Right ventricle myocardium inferior (tissue), 1 donor: Measurements from ENCODE around the gene DCC. TPM values are rescaled to one million over a fixed set of nuclear protein-coding genes. Genes with fewer than 3 reads are reported as not detected.

ENCODE experiments used
- ATAC-seq: fragments of 200-7000 bp; cut with Tn5 transposase; one replicate; pipeline ENCODE4 v1.9.1; 2020; ENCODE audit warnings: mild to moderate bottlenecking, moderate library complexity
- DNase-seq: peaks from one replicate; pipeline ENCODE4 v3.0.0; 2021; ENCODE audit errors: missing footprints
- intact Hi-C: fragments of 100-400 bp; cut with DNase I; formaldehyde crosslinking; loops from one replicate; pipeline ENCODE4 v1.11.0; 2022
- total RNA-seq: library from RNA; stranded (reverse); fragmentation: NEBNext Ultra II Directional; extraction: Animal tissue kit (Norgen Biotek cat#: 25700); gene quantifications from one replicate; pipeline ENCODE4 v1.2.1, GENCODE V29; 2021
- donor health status: DM: no; HTN: yes; CAD: no; lungs with severe emphysema.

Gene DCC
- total RNA-seq, 1 donor from 2014 or later: not detected

DNA sequence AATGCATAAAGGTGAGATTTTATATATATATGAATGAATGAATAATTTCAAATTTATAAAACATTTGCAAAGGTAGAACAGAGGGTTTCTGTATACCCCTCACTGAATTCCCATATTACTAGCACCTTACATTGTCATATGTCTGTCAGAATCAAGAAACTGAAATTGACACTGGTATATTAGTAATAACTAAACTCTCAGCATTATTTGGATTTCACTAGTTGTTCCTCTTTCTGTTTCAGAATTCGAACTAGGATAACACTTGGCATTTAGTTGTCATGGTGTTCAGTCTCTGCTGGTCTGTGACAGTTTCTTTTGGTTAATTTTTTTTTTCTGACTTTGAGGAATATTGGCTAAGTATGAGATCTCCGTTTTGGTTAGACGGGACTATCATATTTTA lies 275.9 kb downstream of the DCC start:
- intact Hi-C loops: no loop called here
- no peak for DNase-seq
- ATAC-seq: no peak

DNA sequence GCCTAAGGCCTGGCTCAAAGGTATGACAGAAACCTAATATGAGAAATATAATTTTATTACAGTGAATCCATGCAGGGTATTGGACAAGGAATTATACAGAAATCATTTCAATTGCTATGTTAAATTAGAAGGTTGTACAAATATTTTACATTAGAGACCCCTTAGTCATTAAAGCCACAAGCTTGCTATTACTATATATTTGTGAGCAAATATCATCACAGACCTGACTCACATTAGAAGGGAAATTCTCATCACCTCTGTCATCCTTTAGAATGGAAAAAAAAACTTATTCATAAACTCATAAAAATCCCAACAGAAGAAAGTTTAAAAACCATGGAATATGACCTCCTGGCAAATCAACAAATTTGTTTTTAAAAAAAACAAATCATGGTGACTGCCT lies 277.9 kb downstream of the DCC start:
- ATAC-seq: no peak
- intact Hi-C loops: no loop called here
- DNase-seq: no peak

DNA sequence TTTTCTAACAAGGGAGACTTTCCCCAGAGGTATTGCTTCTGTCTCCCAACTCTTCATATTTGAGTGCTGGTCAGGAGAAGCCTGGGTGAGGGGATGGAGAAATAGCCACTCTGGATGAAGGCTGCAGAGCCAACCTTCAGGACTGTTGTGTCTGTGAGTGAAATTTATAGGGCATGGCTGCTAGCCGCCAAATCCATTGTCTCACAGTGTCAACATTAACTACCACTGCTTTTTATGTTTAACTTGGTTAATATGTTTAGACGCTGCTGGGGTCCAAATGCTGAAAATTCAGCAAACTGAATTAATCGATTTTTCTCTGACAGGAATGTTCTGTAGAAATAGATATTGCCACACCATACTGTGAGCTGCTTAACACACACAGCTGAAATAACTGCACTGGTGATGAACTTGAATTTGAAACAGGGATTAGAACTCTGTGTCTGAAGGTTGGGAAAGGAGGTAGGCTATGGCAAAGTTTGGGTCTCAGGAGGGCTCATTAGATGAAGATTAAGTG lies 281.0 kb downstream of the DCC start:
- ATAC-seq (no peak), DNase-seq (no peak)
- intact Hi-C loops: no loop called here

DNA sequence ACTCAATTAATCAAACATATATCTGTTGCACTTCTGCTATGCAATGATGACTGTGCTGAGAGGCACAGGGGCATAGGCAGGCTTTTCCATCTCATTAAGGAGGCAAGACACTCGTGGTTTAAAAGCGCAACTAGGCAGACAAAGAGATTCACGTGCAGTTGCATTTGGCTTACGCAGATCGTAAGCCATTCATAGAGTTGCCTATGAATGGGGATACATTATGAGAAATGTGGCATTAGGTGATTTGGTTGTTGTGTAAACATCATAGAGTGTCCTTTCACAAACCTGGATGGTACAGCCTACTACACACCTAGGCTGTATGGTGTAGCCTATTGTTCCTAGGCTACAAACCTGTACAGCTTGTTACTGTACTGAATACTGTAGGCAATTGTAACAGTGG lies 284.7 kb downstream of the DCC start:
- ATAC-seq: no peak
- intact Hi-C loops: no loop called here
- no peak for DNase-seq

DNA sequence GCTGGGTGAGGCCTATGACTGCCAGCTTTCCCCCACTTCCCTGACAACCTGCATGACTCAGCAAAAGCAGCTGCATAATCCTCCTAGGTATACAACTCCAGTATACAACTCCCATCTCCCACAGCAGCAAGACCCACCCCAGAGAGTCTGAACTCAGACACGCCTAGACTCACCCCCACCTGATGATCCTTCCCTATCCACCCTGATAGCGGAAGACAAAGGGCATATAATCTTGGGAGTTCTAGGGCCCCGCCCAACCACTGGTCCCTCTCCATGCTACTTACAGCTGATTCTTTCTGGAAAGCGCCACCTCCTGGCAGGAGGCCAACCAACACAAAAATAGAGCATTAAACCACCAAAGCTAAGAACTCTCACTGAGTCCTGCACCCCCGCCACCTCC lies 296.5 kb downstream of the DCC start:
- intact Hi-C loops: no loop called here
- DNase-seq: peak; percentile 51
- no peak for ATAC-seq

DNA sequence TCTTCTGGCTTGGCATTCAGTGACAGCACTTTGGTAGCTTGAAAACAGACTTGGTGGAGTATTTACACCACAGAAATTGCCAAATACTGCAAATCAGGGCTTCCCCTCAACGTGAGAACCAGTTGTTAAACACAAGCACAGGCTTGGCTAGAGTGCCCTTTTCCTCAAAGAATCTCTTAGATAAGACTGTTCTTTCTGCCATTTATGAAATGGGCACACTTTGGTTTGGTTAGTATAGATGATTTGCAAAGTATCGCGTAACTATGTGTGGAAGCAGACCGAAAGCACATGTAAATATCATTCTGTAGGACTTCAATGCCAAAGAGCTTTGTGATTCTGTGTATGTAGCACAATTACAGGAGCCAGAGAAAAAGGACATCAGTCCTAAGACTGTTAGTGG lies 308.2 kb downstream of the DCC start:
- DNase-seq (no peak), ATAC-seq (no peak)
- intact Hi-C loops: no loop called here

DNA sequence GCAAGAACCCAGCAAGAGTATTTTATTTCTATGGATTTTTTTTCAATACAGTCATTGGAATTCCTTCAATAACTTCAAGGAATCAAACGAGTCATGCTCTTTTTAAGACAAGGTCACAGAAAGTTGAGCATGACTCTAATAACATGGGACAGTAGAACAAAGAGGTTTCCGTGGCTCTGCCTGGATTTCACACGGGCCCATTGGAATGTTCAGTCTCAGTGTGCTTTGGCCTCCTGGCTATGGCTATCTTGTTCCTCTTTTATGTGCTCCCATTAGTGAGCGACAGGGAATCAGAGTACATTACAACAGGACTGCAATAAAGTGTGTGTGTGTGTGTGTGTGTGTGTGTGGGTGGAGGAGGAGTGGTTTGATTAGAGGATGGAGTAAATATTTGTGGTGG lies 312.4 kb downstream of the DCC start:
- DNase-seq (no peak), ATAC-seq (no peak)
- intact Hi-C loops: no loop called here

DNA sequence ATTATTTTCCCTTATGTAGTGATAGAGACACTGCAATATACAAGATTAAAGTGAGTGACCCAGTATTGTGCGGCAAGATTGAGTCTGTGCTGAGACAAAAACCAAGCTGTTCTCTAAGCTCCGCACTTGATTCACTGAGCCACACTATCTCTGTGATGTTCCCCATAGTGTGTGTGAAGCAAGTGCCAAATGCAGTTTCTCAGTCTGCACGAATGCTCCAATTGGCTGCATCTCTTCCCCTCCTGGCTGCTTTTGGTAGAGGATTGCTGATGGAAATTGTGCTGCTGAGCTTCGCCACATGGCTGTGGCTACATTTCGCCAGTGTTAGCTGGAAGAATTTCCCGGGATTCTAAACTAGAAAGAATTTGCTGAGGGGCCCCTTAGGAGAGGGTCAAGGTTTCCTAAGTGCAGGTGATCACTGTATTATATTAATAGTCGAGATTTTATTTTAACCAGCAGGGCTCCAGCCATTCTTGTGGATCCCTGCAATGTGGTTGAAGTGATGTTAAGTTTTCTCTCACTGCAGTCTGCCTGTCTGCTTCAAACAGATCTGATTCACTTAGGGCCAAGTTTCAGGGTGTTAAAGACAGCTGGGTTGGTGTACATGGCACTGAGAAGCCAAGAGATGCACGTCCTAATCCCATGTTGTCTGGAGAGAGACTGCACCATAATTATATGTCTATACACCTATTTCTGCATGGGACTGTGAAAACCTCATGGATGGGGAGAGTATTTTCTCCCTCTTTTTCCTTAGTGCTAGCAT lies 317.2 kb downstream of the DCC start:
- DNase-seq: no peak
- intact Hi-C loops: no loop called here
- no peak for ATAC-seq

DNA sequence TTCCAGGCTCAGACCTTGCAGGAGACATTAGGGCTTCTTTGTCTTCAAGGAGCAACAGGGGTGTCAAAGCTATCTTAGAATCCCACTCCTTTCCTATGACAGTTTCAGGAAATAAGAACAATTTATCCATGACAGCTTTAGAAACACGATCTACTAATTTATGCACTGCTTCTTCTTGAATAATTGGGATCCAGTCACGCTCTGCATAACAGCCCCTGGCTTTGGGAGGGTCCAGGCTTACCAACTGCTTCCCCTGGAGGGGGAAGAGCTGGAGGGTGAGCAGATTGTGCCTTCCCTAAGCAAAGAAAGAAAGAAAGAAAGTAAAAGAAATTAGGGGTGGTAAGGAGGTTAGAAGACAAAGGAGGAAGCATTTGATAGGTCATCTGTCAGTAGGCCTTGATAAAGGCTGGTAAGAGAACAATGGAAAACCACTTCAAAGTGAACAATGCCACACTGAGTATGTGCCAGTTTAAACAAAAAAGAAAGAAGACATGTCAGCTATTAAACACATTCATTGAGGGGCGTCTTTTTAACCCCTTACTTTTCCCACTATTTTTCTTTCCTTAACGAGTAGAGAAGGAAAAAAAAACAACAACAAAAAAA lies 327.6 kb downstream of the DCC start:
- DNase-seq: no peak
- no peak for ATAC-seq
- intact Hi-C loops: no loop called here

DNA sequence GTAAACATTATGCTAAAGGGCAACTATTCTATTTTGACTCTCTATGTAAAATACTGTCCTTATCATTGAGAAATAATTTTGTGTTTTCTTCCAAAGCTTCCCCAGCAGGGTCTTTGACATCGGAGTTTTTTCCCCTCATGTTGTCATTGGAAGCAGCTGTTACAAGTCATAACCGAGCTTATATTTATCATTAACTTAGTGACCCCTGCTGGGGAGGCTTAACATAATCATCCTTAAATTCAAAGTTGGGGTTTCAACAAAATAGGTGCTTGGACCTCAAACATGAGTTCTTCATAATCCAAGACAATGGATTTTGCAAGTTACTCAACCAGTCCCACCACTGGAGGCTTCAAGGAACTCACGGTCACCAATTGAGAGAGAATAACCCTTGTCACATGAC lies 330.9 kb downstream of the DCC start:
- no peak for DNase-seq
- intact Hi-C loops: no loop called here
- no peak for ATAC-seq

DNA sequence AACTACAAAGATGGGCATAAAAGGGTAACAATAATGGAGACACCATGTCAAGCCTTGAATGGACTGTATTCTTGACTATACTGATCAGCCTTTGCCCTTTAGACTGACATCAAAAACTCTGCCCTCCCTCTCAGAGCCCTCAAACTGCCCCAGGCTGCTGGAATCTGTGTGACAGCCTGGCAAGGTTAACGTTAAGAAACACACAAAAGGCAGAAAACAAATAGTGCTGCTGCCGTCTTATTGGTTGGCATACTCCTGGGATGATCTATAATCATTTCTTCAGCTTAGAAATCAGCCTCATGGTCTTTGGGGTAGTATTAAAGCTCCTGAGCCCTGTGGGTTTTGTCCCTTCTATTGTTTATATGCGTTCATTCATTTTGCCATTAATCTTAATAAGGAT lies 338.0 kb downstream of the DCC start:
- DNase-seq: no peak
- no peak for ATAC-seq
- intact Hi-C loops: no loop called here

DNA sequence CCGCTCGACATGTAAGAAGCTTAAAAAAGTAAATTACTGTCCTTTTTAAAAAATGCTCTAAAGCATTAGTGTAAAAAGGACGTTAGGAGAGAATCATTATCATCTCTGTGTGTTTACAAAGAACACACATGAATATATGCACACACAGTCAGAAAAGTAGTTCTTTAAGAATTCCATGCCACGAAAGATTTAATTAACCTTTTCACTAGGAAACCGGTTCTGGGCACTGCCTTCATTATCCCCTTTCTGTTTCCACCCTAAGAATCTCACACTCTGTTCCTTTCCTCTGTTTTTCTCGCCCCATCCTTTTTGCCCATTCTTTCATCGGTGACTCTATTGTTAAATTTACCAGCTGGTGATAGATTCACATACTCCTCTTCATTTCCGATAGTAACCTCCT lies 338.6 kb downstream of the DCC start:
- intact Hi-C loops: no loop called here
- no peak for ATAC-seq
- DNase-seq: no peak

DNA sequence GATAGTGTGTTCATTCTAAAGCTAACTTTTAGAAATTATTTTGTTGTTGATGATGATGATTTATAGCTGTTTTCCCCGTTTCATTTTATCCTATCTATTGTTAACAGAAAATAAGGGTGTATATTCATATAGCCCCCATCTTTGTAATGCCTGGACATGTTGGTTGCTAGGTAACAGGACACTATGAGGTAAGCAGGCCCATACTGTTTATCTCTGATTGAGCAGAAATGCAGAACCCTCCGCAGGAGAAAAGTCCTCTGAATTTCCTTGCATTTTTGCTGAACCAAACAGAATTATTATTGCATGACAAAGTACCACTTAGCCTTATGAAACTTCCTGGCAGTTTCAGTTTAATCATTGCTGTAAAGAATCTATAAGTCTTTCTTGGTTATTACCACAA lies 339.4 kb downstream of the DCC start:
- DNase-seq (no peak), ATAC-seq (no peak)
- intact Hi-C loops: no loop called here

DNA sequence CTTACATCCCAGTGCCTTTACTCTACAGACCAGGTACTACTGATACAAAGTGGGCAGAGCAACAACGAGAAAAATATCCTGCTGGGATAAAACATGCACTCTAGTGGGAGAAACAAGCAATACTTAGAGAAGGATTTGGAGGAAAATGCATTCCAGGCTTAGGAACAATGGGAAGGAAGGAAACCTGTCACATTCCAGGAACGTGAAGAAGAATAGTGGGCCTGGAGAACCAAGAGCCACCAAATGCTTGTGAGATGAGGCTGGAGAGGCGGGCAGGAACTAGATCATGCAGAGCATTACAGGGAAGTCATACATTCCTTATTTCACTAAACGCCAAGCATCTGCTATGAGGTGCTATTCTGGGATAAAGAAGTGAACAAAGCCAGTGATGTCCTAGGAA lies 342.3 kb downstream of the DCC start:
- intact Hi-C loops: no loop called here
- ATAC-seq: no peak

DNA sequence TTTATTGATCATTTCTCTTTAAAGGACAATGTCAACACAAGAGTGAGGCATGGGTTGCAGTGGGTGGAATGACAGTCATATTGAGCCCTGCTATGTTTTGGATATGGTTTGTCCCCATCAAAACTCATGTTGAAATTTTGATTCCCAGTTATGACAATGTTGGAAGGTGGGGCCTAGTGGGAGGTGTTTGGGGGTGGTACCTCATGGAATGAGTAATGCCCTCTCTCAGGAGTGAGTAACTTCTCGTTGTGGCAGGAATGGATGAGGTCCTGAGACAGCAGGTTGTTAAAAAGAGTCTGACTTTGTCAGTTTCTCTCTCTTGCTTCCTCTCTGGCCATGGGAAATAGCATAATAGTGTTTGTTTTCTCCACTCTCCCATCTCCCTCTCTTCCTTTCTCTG lies 345.3 kb downstream of the DCC start:
- DNase-seq: no peak
- no peak for ATAC-seq
- intact Hi-C loops: no loop called here

More for the DNA sequence above, 342.3 kb downstream of the DCC start:
- DNase-seq: no peak

DNA sequence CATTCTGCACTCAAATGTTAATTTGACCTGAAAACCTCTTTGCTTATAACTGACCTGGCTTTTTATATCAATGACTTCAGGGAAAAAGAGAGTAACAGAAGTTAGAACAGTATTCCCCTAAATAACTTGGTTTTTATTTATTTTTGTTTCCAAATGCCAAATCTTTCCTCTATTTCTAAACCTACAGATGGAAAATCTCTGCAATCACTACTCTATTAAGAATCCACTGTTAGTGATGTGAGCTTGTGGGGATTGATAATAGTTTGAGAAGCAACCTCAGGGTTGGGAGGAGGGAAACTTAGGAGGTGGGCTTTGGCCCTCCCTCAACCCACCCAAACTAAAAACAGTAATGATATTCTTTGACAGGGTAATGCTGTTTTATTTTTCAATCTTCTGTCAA lies 351.8 kb downstream of the DCC start:
- DNase-seq (no peak), ATAC-seq (no peak)
- intact Hi-C loops: no loop called here

DNA sequence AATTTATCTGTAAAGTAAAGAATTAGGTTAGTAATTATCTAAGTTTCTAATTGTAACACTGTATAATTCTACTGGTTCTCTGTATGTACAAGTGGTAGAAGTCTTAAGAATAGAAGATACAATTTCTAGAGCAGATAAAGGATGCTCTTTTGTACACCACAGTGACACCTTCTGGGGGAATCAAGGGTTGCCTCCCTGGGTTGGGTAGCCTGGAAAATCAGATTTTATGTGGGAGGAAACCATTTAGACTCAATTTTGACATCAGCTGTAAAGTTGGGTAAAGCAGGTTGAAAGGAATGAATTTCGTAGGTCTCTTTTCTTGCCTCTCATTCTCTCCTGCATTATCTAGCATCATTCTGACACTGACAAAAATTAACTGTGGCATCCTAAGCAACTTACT lies 354.8 kb downstream of the DCC start:
- DNase-seq (no peak), ATAC-seq (no peak)
- intact Hi-C loops: no loop called here

DNA sequence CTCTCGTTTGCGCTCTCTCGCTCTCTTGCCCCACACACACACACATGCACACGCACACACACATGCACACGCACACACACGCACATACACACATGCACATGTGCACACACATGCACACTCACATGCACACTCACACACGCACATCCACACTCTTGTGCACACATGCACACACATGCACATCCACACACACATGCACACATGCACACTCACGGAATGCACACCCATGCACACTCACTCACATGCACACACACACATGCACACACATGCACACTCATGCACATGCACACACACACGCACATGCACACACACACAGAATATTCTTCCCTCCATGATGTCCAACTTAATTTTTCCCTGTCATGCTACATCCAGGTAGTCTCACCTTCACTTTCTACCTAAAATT lies 360.1 kb downstream of the DCC start:
- DNase-seq (no peak), ATAC-seq (no peak)
- intact Hi-C loops: no loop called here

DNA sequence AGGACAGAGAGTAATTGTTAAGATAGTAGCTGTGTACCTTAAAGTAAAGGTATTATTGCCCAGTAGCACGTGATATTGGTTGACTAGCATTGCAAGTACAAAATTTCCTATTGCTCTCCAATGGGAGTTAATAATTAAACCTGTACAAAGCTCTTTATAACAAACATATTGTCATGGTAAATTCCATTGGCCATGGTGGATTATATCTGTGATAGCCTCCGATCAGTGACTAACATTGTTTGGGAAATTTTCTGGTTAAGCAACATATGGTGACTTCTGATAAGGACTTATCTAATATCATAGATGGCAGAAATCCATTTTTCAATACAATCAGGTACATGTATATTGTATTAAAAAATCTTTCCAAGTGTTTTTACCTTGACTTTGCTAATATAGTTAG lies 360.8 kb downstream of the DCC start:
- no peak for DNase-seq
- ATAC-seq: no peak
- intact Hi-C loops: no loop called here

DNA sequence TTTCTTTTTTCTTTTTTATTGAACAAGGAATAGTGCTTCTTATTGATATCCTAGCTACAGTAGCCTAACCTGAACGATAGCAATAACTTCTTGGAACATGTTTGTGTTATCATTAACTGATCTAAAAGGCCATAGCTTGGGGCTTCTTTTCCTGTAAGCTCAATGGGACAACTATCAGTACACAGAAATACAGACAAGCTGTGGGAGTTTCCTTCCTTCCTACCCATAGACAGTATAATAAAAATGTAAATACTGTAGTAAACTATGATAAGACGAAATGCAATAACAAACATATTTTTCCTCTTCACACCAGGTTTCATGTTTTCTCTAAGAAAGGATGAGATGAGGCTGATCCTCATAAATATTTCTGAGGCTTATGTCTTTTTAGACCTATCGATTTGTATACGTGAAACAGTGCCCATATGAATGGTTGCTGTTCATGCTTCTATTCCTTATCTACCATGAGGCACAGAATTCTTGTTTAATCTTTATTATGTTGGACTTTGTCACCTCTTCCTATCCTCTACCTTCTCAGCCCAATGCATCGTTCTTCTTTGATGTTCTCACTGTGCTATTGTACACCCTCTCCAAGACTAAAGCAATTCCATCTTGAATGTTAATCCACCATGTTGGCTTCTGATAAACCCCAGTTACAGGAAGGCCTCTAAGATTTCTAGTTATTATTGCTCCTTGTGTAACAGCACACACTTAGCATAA lies 361.4 kb downstream of the DCC start:
- DNase-seq (no peak), ATAC-seq (no peak)
- intact Hi-C loops: no loop called here
